Diencephalon (tissue), 1 donor: ENCODE results near the gene IRF2BP2. TPM values are rescaled to one million over a fixed set of nuclear protein-coding genes. Genes with fewer than 3 reads are reported as not detected.

Experiments
- small RNA-seq: library from RNA; depleted of rRNA; stranded (forward); fragments of <200 nt; gene quantifications from one replicate; pipeline ENCODE3, GENCODE V24; 2014
- total RNA-seq: library from RNA; depleted of rRNA; stranded (reverse); fragments of >200 nt; gene quantifications from one replicate; pipeline ENCODE4 v1.2.3, GENCODE V29; 2014

Gene IRF2BP2
- 112 TPM for total RNA-seq

DNA sequence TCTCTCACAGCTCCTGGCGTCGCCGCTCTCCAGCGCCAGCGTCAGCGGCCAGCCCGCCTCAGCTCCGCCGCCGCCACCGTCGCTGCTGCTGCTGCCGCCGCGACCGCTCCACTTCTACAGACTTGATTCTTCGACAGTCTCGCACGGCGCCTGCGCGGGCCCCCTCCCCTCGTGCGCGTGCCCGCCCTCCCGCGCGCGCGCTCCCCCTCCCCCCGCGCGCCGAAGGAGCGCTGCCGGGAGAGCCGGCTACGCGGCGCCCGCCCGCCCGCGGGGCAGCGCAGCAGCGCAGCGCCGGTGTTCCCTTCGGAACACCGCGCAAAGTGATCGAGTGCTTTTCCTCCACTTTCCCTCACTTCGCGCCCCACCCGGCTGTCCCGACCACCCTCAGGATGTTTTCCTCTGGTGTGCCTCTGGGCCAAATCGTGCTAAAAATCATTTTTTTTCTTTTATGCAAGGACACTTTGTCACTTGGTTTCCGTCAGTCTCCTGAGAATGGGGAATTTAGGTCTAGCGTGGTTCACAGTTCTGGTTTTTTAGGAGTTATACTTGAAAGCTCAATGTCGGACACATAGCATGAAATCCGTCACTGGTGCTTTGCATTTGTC is at the start of gene IRF2BP2:
TSS of gene IRF2BP2 (minus strand) at position 118 of the 605 bp plus-strand sequence. CDS start 684 bp downstream, outside the sequence.

Small RNA genes lying within 50 kb of the gene (small RNA-seq; reads per million reads assigned to genes)
- not detected for gene RF00096

Other genes starting within 250 kb of the IRF2BP2 start
- 18.2 TPM for gene COA6, start 236.7 kb downstream of the IRF2BP2 start, total RNA-seq
- gene TARBP1, start 131.0 kb downstream of the IRF2BP2 start, total RNA-seq, result 70.8 TPM